HG03520 (cell line): ENCODE measurements around the gene FES.
"Not testable (repeated sequence)": the region's sequence is repeated elsewhere in the genome, so short reads cannot be mapped to it uniquely, and the experiment has no call there.

Experiments used
- ATAC-seq: cut with Tn5 transposase; IDR thresholded peaks from one replicate; pipeline ENCODE4 v1.9.1; 2021; ENCODE audit warnings: mild to moderate bottlenecking, moderate library complexity; ENCODE audit not compliant: unreplicated experiment

FES gene

DNA sequence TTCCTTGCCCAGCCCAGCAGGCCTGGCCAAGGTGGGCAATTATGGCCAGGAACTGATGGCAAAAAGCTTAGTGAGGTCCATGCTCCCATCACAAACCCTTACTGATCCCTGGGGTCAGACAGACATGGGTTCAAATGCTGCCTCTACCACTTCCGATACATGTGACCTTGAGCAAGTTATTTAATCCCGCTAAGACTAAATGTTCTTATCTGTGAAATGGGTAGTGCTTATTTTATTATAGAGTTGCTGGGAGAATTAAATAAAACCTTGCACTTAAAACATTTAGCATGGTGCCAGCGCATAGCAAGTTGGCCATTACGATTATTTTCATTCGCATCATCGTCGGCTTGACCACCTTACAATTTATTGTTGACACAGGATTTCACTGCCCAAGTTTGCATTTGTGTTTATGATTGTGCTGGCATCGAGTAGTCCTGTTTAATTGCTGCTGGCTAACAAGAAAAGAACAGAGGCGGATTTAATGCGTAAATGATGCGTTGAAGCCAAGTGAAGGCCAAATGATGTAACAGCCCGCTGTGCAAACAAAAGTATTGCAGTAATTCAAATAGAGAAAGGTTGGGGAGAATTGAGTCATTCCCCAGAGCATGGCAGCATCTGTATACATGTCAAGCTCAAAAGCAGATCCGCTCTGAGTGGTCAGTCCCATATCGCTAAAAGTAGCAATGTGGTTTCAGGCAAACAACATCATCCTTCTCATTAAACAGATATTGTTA, 23.2 kb upstream of the FES start:
- no peak for ATAC-seq

DNA sequence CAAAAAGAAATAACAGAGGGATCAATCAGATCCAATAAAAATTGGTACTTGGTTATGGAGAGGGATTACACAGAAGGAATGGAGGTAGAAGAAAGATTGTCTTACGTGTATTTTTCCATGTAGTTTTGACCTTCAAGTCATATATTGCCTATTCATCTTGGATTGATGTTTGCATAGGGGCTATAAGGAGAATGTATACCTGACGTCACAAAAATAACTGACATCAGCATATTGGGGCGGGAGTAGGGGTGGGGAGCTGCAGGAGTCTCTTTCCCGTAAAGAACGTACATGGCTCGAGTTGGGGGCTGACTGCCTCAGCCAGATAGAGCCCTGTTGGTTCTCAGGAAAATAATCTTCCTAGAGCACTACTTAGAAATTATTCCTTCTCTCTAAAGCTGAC, 21.8 kb upstream of the FES start:
- ATAC-seq = no peak

DNA sequence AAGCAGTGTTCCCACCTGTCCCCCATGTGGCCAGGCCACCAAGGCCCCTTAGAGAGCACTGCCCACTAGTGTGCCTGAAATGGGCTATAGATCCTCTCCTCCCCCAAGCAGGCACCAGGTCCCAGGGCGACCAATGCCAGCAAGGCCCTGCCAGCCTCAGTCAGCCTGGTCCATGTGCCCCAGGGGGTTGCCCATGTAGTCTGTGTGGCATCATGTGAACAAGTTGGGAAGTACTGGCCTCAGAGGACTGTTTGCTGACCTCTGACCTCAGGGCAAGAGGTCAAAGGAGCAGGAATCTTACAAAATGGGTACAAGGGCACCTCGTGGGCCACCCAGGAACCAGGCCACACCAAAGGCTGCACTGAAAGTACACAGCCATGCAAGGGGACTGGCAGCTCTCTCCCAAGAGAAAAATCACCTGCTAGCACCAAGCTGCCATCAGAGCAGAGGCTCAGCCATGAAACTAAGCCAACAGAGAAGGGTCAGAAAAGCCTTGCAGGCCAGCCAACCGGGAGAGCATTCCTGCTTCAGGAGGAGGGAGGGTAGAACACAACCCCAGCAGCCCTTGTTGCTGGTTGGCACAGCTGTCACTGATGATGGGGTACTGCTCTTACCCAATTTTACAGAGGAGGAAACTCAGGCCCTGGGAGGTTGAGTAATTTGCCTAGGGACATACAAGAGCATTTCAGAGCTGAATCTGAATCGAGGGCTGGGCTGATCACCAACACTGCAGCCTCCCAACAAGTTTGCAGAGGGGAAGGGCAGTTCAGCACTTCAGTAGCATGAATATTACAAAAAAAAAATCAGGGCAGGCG, 21.1 kb upstream of the FES start:
- ATAC-seq = no peak

DNA sequence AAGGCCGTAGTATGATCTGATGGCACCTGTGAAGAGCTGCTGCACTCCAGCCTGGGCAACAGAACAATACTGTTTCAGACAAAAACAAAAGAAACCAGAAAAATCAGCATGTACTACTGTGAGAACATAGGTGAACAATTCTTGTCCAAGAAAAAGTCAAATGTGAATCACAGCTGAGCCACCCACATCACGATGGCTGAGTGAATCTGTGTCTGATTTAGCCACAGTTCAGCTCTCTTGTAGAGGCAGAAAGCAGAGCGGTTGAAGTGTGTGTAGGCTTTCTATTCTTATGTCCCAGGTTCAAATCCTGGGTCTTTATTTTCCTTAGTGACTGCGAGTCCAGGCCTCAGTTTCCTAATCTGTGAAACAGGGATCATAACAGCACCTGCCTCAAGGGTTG, 20.3 kb upstream of the FES start:
- ATAC-seq = no peak

DNA sequence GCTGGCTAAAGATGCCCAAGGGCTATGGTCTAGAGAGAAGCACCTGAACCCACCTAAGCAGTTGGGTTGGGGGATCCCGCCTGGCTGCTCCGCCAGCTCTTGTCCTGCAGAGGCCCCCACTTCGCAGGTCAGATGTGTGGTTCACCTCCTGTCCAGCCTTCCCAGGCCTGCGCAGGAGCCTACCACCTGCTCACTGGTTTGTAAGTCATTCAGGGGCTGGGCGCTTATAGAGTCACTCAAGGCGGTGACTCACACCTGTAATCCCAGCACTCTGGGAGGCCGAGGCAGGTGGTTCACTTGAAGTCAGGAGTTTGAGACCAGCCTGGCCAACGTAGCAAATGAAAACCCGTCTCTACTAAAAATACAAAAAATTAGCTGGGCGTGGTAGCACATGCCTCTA, 19.8 kb upstream of the FES start:
- no peak for ATAC-seq

DNA sequence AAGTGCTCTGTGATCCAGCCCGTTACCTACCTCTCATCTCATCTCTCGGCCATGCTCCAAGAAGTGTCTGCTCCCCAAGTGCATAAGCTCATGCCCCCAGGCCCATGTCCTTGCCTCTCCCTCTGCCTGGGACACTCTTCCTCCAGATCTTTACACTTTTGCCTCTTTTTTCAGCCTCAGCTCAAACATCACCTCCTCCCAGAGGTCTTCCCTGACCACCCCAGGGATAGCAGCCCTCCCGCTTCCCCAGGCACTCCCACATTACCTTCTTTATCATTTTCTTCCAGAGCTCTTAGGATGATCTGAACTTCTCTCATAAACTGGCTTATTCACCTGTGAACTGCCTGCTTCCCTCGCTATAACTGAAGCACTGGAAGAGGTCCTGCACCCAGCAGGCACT, 18.6 kb upstream of the FES start:
- ATAC-seq = no peak

DNA sequence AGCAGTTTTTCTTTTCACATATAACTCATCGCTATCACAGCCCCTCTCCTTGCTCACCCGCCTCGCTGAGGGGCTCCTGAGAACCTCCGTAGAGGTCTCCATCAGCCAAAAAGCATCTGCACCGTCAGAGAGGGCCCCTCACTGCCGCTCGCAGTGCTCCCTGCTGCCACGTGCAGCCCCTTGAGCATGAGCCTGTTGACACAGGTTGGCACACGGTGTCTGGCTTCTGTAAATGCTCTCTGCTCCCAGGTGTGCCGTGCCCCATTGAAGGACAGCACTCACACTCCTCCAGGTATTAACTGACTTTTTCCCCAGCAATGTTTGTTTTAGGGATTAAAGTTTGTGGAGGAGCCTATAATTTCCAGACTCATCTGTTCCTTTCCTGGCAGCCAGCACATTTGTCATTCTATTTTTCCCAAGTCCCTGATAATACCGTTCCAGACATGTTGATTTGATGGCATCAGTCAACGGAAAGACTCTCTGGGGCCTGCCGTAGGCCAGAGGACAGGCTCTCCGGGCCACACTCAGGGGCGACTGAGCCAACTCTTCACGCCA, 18.1 kb upstream of the FES start:
- ATAC-seq = no peak

DNA sequence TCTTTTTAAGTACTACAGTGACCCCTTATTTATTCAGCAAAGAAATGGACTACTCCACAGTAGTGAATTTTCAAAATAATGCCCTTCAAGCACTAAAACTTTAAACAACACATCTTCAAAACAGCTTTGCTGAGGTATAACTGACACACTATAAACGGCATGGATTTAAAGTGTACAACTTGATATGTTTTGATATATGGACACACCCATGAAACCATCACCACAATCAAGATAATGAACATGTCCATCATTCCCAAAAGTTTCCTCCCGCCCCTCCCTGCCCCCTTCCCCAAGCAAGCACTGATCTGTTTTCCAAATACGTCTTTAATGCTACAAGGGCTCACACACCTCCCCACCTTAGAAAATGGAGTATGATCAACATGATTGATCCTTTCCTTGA, 17.5 kb upstream of the FES start:
- no peak for ATAC-seq

DNA sequence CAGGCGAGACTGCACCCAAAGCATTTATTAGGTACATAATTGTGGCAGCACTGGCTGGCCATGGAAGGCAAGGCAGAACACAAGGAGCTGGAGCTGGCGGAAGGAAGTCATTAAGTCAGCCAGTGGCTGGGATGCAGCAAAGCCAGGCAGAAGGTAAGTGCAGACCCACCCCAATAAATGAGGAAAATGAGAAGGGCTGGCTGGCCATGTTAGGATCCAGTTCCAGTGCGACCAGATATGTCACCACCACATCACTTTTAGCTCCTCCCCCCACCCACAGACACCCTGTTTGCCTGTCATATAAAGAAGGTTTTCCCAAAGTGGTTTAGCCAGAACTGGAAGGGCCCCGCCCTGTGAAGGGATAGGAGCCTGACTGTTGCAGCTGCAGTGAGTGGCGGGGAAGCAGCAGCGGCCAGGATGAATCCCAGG, 16.0 kb upstream of the FES start, which contains the start of gene FURIN:
FURIN (plus strand) TSS at position 328 of the 429 bp plus-strand sequence. CDS start 7,153 bp downstream, outside the sequence.
- no peak for ATAC-seq

DNA sequence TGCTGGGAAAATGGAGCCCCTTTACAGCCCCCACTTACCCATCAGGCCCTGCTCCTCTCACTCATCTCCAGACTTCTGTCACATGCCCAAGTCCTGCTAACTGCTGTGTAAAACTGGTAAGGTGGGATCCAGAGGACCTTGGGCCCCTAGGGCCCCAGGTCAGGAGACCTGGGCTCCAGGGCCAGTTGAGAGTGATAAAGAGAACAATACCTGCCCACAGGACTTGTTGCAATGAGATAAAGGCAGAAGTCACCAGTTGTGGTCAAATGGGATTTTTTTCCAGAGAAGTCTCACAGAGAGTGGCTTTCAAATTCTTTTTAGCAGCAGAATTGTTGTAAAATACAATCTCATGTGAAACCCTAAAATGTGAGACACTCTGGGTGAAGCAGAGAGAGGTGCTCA, 15.2 kb upstream of the FES start:
- no peak for ATAC-seq

DNA sequence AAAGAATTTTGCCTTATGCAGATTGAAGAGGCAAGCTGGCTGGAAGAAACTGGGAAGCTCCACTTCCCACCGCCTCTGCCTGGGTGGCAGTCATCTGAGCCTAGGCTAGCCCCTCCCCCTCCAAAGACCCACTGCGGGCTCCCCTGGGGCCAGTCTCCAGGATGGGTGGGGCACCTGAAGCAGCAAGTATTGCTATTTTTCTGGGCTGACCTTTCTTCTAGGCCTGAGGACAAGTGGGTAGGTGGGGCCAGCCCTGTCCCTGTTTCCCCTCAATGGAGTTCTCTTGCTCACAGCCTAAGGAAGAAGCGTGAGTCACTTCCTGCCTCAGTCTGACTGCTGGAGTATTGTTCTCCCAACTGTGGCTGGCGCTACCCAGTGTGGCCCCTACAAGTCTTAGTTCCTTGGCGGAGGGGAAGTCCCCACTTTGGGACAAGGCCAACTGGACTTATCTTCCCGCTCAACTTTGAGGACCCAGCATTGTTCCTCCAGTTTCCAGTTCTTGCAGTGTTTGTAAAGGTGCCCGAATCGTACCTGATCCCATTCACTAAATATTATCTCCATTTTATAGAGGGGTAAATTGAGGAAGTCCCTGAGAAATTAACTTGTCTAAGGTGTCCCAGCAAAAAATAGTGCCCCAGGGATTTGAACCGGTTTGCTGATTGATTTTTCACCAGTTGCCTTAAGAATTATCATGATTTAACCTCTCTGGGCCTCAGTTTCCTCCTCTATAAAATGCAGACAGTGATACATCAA, 14.5 kb upstream of the FES start:
- ATAC-seq = no peak

DNA sequence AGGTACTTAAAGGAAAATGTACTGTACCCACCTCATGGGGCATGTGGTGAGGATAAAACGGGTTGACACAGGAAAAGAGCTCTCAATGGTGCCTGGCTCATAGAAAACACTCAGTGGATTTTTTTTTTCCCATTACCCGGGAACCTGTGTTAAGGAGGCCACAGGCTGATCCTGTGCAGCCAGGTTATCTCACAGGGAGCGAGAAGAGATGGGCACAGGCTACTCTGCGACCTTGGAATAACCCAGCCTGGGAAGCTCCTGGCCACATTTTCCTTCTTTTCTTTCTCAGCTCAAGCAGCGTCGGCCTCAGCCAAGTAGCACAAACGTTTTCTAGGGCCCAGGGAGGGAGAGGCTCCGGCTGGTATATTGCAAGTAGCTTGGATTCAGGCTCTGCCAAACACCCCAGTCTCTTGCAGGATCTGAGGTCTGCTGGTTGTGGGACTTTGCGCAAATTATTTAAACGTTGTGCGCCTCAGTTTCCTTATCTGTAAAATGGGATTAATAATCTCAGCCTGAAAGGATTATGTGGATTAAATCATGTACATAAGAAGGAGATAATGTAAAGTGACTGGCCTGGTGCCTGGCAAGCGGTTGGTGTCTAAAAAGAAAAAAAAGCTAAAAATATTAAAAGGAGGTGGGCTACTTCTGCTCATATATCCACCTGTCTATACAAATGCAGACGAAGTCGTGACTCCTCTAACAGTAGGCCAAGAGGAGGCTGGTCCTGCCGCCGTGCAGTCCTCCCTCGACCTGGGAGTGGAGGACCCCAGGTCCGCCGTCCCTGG, 13.8 kb upstream of the FES start:
- no peak for ATAC-seq

DNA sequence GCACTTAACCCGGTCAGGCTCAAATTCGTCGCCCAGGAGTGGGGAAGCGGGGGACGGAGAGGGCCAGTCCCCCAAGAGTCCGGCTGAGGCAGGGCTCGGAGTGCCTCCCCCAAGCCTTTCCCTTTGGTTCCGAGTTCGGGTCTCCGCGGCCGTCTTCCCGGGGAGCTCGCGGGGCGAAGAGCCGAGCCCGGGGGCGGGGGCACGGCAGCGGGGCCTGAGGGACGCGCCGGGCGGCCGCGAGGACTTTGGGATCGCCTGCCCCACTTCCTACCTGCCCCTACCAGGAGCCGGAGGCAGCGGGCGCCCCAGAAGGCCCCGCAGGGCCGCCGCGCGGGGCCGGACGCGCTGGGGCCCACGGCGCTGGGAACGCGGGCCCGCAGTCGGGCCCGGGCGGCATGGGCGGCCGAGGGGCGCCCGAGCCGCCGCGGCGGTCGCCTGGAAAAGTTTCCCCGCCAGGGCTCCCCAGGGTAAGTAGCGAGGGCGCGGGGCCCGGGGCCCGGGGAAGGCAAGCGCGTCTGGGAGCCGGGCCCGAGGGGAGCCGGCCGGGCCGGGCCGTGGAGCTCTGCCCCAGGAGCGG, 13.1 kb upstream of the FES start:
- no peak for ATAC-seq

DNA sequence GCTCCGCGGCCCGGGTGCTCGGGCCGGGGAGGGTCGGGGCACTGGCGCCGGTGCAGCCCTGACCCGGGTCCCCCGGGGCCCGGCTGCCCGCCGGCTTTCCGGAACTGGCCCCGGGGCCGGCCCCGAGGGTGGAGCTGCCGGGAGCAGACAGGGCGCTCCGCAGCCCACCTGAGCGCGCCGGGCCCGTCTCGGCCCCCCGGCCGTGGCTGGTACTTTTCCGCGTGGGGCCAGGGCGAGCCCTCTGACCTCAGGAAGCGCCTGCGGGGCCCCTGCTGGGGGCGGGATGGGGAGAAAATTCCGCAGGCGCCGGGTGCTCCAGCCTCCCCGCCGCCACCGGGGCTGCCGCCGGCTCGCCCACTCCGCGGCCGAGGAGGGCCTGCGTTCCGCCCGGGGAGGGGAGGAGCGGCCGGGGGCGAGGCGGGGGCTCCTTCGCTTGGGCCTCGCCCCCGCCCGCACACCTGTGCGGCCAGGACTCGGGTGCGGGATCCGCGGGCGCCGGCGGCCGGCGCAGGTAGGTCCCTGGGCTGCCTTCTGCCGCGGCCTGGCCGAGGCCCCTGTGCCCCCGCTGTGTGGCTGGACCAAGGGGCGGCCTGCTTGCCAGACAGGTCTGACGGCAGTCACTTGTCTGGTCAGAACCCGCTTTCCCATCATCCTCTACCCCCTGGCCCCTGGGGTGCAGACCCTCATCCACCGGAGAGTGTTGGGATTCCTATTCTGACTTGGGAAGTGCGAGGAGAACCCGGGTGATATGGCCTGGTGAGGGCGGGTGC, 12.4 kb upstream of the FES start:
- ATAC-seq = no peak

DNA sequence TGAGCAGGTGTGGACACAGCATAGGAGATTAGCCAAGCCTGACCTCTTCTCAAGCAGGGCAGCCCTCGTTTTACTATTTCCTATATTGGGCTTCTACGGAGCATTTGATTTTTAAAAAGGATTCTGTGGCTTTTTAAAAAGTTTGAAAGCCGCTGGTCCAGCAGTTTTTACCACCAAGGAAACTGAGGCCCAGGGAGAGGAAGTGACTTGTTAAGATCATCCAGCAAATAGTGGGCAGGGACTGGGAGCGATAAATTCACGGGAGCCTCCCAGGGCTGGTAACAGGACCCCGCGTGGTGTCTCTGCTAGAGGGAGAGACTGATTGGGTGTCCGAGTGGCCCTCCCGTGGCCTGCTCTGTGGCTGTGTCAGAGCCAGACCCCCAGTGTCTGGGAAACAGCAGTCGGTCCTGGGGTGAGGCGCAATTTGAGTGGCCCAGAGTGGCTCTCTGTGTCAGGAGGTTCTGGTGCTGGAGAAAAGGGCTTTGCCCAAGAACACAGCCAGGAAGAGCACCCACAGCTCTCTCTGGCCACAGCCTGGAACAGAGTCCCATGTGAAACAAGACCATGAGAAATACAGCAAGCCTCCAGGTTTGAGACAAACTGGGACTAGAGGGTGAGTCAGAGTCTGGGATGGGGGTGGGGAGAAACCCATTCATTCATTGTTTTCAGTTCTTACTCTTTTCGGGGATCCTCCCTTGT, 11.7 kb upstream of the FES start:
- ATAC-seq = no peak

DNA sequence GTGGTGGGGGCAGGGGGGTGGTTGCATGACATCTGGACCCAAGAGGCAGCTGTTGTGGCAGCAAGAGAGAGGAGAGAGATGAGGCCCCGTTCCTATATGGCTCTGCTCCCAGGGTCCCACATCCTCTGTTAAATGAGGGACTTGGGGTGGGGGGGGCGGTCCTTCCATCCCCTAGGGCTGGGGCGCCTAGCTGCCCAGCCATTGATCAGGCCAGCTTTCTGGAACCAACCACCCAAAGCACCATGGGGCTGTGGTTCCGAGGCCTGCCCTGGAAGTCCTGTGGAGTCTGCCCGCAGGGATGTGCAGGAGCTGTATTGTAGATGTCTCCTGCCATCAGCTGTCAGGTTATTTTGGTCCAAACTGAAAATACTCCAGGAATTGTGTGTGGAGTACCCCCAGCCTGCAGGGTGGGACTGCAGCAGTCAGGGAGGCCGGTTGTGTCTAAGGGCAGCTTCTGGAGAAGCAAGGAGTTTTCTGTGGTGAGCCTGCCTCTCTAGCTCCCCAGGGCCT, 10.8 kb upstream of the FES start:
- ATAC-seq = no peak

DNA sequence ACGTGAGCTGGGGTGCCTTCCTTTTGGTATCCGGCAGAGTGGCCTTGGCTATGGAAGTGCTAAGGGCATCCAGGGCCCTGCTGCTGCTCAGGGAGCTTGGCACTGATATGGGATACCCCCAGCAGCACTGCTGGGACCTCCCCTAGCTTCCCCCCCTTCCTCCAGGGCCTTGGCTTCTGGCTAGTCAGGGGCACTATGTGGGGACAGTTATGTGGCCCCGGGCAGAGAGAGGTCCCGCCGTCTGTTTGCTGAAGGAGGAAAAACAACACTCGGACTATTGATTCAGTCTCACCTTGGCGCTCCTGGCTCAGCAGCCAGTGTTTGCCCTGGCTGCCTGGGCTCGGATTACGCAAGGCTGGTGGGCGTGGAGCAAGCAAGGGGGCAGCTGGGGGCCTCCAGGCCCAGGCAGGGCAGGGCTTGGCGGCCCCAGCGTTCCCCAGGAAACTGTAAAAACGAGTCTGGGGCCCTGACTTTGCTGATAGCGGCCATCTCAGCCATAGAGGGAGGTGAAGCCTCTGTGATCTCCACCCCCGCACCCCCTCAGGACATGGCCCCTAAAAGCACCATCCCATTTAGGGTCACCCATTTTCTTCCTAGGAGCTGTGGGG, 10.2 kb upstream of the FES start:
- ATAC-seq = no peak

DNA sequence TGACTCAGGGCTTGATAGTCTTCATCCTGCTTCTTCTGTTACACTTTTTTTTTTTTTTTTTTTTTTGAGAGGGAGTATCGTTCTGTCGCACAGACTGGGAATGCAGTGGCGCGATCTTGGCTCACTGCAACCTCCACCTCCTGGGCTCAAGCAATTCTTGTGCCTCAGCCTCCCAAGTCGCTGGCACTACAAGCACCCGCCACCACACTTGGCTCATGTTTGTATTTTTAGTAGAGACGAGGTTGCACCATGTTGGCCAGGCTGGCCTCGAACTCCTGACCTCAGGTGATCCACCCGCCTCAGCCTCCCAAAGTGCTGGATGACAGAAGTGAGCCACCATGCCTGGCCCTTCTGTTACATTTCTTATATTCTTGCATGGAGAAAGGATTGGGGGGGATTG, 9.3 kb upstream of the FES start:
- not testable (repeated sequence) for ATAC-seq
